ENCODE results near the gene ZBTB37. TPM values are rescaled to one million over a fixed set of nuclear protein-coding genes. Genes with fewer than 3 reads are reported as not detected.

ZBTB37 gene
- total RNA-seq, 1 experiment from 2014 or later, result 12.0 TPM

GRCh38 chr1:173818459-173818858 lies 49.7 kb upstream of the ZBTB37 start:
- Histone ChIP-seq H4K20me1 (ENCODE audit: control insufficient read depth, insufficient read depth, insufficient read length) (no peaks in the 10 kb centered on the region), H3K27ac (ENCODE audit: insufficient read length, low read depth, low read length) (no peak overlapping the region), H3K56ac (ENCODE audit: insufficient read length, low read depth, low read length) (no peak overlapping the region), H2BK15ac (ENCODE audit: low read depth, low read length) (no peak overlapping the region), H3K23me2 (ENCODE audit: insufficient read length, low read depth, low read length, poor library complexity, severe bottlenecking) (peaks cover 1% of the 10 kb centered on the region), H2BK5ac (ENCODE audit: insufficient read length, low read length) (no peak overlapping the region), H4K8ac (replicated peaks; ENCODE audit: insufficient read length, low read depth, low read length) (no peak overlapping the region), H3K18ac (ENCODE audit: insufficient read length, low read depth, low read length) (no peak overlapping the region), H3K4ac (ENCODE audit: low read depth, low read length) (no peak overlapping the region), H4K91ac (ENCODE audit: insufficient read length, low read depth, low read length) (no peak overlapping the region), H2BK120ac (ENCODE audit: low read depth, low read length, poor library complexity, severe bottlenecking) (no peak overlapping the region), H3K4me2 (ENCODE audit: insufficient read depth, insufficient read length, low read length) (no peak overlapping the region), H2AFZ (ENCODE audit: low read length) (no peak overlapping the region), H3K14ac (ENCODE audit: insufficient read depth, low read length) (no peak overlapping the region), H3K9me3 (ENCODE audit: control insufficient read depth, low read depth, low read length) (no peaks in the 10 kb centered on the region), H3K4me1 (ENCODE audit: insufficient read depth, low read length) (no peaks in the 10 kb centered on the region; the same call in 1 of the 2 replicates), H3K79me2 (ENCODE audit: insufficient read depth, low read length) (peaks cover 19% of the 10 kb centered on the region; the same call in 1 of the 2 replicates), H2AK5ac (ENCODE audit: insufficient read length, low read length) (no peak overlapping the region), H3K79me1 (ENCODE audit: insufficient read depth, low read depth, low read length, poor library complexity, severe bottlenecking) (peaks cover 4% of the 10 kb centered on the region), H3K23ac (ENCODE audit: insufficient read length, low read depth, low read length) (no peak overlapping the region), H2BK12ac (ENCODE audit: insufficient read length, low read depth, low read length) (no peak overlapping the region), H4K5ac (ENCODE audit: insufficient read length, low read depth, low read length) (no peak overlapping the region), H3K9ac (ENCODE audit: extremely low read depth, insufficient read length, low read length) (no peak overlapping the region), H2BK20ac (ENCODE audit: low read depth, low read length, poor library complexity, severe bottlenecking) (no peak overlapping the region), H3K27me3 (ENCODE audit: insufficient read depth, low read length) (no peaks in the 10 kb centered on the region), H3T11ph (ENCODE audit: low read length) (no peak overlapping the region)
- Mint-ChIP-seq H3K9me3 (peaks cover 4 to 5% of the 10 kb centered on the region in 2 experiments; a peak in 3 of 5 replicates), H3K27ac (no peak overlapping the region), H3K27me3 (ENCODE audit: low read depth) (no peaks in the 10 kb centered on the region), H3K4me1 (peaks cover 6% of the 10 kb centered on the region in 2 experiments), H3K4me3 (no peak overlapping the region), H3K36me3 (ENCODE audit: insufficient read depth in 1 of 3, low read depth in 3 of 3) (peaks cover 31 to 44% (median 36%) of the 10 kb centered on the region in 3 experiments)
- WGBS (ENCODE audit: extremely low coverage, insufficient read length, low lambda C conversion rate), result no CpG with 5 or more reads among the region's 1 CpG
- TF ChIP-seq, protein P1, sequence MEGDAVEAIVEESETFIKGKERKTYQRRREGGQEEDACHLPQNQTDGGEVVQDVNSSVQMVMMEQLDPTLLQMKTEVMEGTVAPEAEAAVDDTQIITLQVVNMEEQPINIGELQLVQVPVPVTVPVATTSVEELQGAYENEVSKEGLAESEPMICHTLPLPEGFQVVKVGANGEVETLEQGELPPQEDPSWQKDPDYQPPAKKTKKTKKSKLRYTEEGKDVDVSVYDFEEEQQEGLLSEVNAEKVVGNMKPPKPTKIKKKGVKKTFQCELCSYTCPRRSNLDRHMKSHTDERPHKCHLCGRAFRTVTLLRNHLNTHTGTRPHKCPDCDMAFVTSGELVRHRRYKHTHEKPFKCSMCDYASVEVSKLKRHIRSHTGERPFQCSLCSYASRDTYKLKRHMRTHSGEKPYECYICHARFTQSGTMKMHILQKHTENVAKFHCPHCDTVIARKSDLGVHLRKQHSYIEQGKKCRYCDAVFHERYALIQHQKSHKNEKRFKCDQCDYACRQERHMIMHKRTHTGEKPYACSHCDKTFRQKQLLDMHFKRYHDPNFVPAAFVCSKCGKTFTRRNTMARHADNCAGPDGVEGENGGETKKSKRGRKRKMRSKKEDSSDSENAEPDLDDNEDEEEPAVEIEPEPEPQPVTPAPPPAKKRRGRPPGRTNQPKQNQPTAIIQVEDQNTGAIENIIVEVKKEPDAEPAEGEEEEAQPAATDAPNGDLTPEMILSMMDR (conservative IDR thresholded peaks at IDR 0.05), result no peak
- DNase-seq, result no peak
